ENCODE measurements around the gene SZRD1.

GRCh38 chr1:16418823-16419425, 51.9 kb downstream of the SZRD1 start:
- TF ChIP-seq CTCF (IDR thresholded peaks at IDR 0.05) = no peak
- TF ChIP-seq ZFX (IDR thresholded peaks at IDR 0.05; ENCODE audit: borderline replicate concordance) = no peak

Measured in 22Rv1 (cell line).